Neural cell (in vitro differentiated cells): ENCODE data around the gene NLRC5. TPM values are rescaled to one million over a fixed set of nuclear protein-coding genes. Genes with fewer than 3 reads are reported as not detected.

Experiments
- H2AFZ ChIP-seq: fragments of 200-600, 300-800 bp; sonication (generic), shearing (Covaris generic); 2 replicates; pipeline ENCODE4 v1.6.0; 2014; ENCODE audit warnings: low read depth, mild to moderate bottlenecking, antibody characterized with exemption, low read length, moderate library complexity
- H3F3A ChIP-seq: fragments of 200-600 bp; shearing (Covaris generic); 2 replicates; pipeline ENCODE4 v1.6.1; 2016; ENCODE audit warnings: mild to moderate bottlenecking, moderate library complexity, mixed read lengths, antibody characterized with exemption, low read length; ENCODE audit not compliant: insufficient read depth, poor library complexity, severe bottlenecking
- H3K27ac ChIP-seq: fragments of 200-600, 300-800 bp; sonication (generic), shearing (Covaris generic); 2 replicates; pipeline ENCODE4 v1.5.1; 2014; ENCODE audit warnings: mild to moderate bottlenecking, low read length, moderate library complexity
- H3K27me3 ChIP-seq: fragments of 300-800, 200-600 bp; sonication (generic), shearing (Covaris generic); 2 replicates; pipeline ENCODE4 v1.6.0; 2014; ENCODE audit warnings: mild to moderate bottlenecking, low read depth, low read length, moderate library complexity; ENCODE audit not compliant: insufficient read depth
- H3K36me3 ChIP-seq: fragments of 300-800, 200-600 bp; sonication (generic), shearing (Covaris generic); 2 replicates; pipeline ENCODE4 v1.5.1; 2014; ENCODE audit warnings: mild to moderate bottlenecking, antibody characterized with exemption, low read length, moderate library complexity; ENCODE audit not compliant: insufficient read depth
- H3K4me2 ChIP-seq: fragments of 300-800, 200-600 bp; sonication (generic), shearing (Covaris generic); 2 replicates; pipeline ENCODE4 v1.6.0; 2014; ENCODE audit warnings: mild to moderate bottlenecking, low read length
- H3K4me3 ChIP-seq: fragments of 300-800, 200-600 bp; sonication (generic), shearing (Covaris generic); 2 replicates; pipeline ENCODE4 v1.5.1; 2014; ENCODE audit warnings: mild to moderate bottlenecking, low read length, moderate library complexity
- H3K79me2 ChIP-seq: fragments of 200-600 bp; shearing (Covaris generic); replicated peaks from 2 replicates; pipeline ENCODE4 v1.6.0; 2014; ENCODE audit warnings: mild to moderate bottlenecking, low read length, moderate library complexity; ENCODE audit not compliant: insufficient read depth
- H3K9ac ChIP-seq: fragments of 300-800, 200-600 bp; sonication (generic), shearing (Covaris generic); 2 replicates; pipeline ENCODE4 v1.6.1; 2016; ENCODE audit warnings: mild to moderate bottlenecking, low read length, mixed read lengths
- H3K9me2 ChIP-seq: fragments of 200-600 bp; shearing (Covaris generic); 2 replicates; pipeline ENCODE4 v1.6.1; 2016; ENCODE audit warnings: mild to moderate bottlenecking, low read length, mixed read lengths; ENCODE audit not compliant: insufficient read depth
- H3K9me3 ChIP-seq: fragments of 200-600, 300-800 bp; sonication (generic), shearing (Covaris generic); 2 replicates; pipeline ENCODE4 v1.6.1; 2016; ENCODE audit warnings: mild to moderate bottlenecking, mixed run types, low read length, moderate library complexity, mixed read lengths
- H4K20me1 ChIP-seq: fragments of 200-600 bp; shearing (Covaris generic); 2 replicates; pipeline ENCODE4 v1.6.1; 2016; ENCODE audit warnings: mild to moderate bottlenecking, mixed run types; ENCODE audit not compliant: insufficient read depth
- CTCF ChIP-seq: fragments of 450-650 bp; IDR thresholded peaks from 2 replicates; pipeline ENCODE4 v1.5.1; 2014; ENCODE audit warnings: antibody characterized with exemption, mild to moderate bottlenecking, moderate library complexity; ENCODE audit not compliant: poor library complexity, severe bottlenecking
- EP300 ChIP-seq: fragments of 450-650 bp; conservative IDR thresholded peaks from 2 replicates; pipeline ENCODE4 v1.6.1; 2014; ENCODE audit warnings: antibody characterized with exemption, mild to moderate bottlenecking, moderate library complexity; ENCODE audit not compliant: poor library complexity, severe bottlenecking
- EZH2 ChIP-seq: fragments of 200-600, 300-800 bp; shearing (Covaris generic), sonication (generic); IDR thresholded peaks from 2 replicates; pipeline ENCODE4 v1.6.1; 2014; ENCODE audit warnings: antibody characterized with exemption, low read length, borderline replicate concordance, mild to moderate bottlenecking; ENCODE audit not compliant: insufficient read depth, poor library complexity, severe bottlenecking
- MXI1 ChIP-seq: fragments of 450-650 bp; conservative IDR thresholded peaks from 2 replicates; pipeline ENCODE4 v1.6.1; 2014; ENCODE audit warnings: antibody characterized with exemption, mild to moderate bottlenecking; ENCODE audit not compliant: poor library complexity, severe bottlenecking
- POLR2AphosphoS5 ChIP-seq: IDR thresholded peaks from 2 replicates; pipeline ENCODE4 v1.6.1; 2012
- RAD21 ChIP-seq: fragments of 450-650 bp; conservative IDR thresholded peaks from 2 replicates; pipeline ENCODE4 v1.6.1; 2014; ENCODE audit warnings: antibody characterized with exemption, mild to moderate bottlenecking, moderate library complexity
- REST ChIP-seq: IDR thresholded peaks from 2 replicates; pipeline ENCODE4 v1.6.1; 2012; ENCODE audit warnings: borderline replicate concordance
- SMC3 ChIP-seq: fragments of 450-650 bp; conservative IDR thresholded peaks from 2 replicates; pipeline ENCODE4 v1.6.1; 2014; ENCODE audit warnings: antibody characterized with exemption, mild to moderate bottlenecking, moderate library complexity; ENCODE audit not compliant: poor library complexity
- TAF1 ChIP-seq: IDR thresholded peaks from 2 replicates; pipeline ENCODE4 v1.6.1; 2012; ENCODE audit warnings: low read depth
- polyA plus RNA-seq: library from polyadenylated mRNA; depleted of rRNA; stranded (reverse); fragments of >200 nt; gene quantifications from 2 replicates; pipeline ENCODE4 v1.2.3, GENCODE V29; 2014

NLRC5 gene
- polyA plus RNA-seq, 1 donor from 2014 or later: not detected

GRCh38 chr16:57009643-57010170 lies 20.4 kb downstream of the NLRC5 start:
- H4K20me1 ChIP-seq: no peaks in the 10 kb centered on the region
- no peak overlapping the region for H2AFZ ChIP-seq
- H3F3A ChIP-seq: no peaks in the 10 kb centered on the region
- H3K4me3 ChIP-seq: no peak overlapping the region
- no peak overlapping the region for H3K9ac ChIP-seq
- no peak overlapping the region for H3K4me2 ChIP-seq
- H3K79me2 ChIP-seq: no peaks in the 10 kb centered on the region
- H3K36me3 ChIP-seq: no peaks in the 10 kb centered on the region
- no peaks in the 10 kb centered on the region for H3K9me2 ChIP-seq
- H3K9me3 ChIP-seq: no peaks in the 10 kb centered on the region
- no peak overlapping the region for H3K27ac ChIP-seq
- no peak for TF ChIP-seq CTCF
- no peak for TF ChIP-seq TAF1
- H3K27me3 ChIP-seq: no peaks in the 10 kb centered on the region

- H4K20me1 ChIP-seq: no peaks in the 10 kb centered on the region
- H3K9ac ChIP-seq: no peak overlapping the region
- H2AFZ ChIP-seq: no peak overlapping the region
- no peak overlapping the region for H3K27ac ChIP-seq
- H3K9me3 ChIP-seq: no peaks in the 10 kb centered on the region
- TF ChIP-seq EZH2 (no peak), POLR2AphosphoS5 (no peak), RAD21 (no peak), MXI1 (no peak), EP300 (no peak), CTCF (no peak), REST (no peak), TAF1 (no peak), SMC3 (no peak)
- H3K9me2 ChIP-seq: no peaks in the 10 kb centered on the region
- H3K79me2 ChIP-seq: no peaks in the 10 kb centered on the region
- no peak overlapping the region for H3K4me3 ChIP-seq
- no peak overlapping the region for H3K4me2 ChIP-seq
- no peaks in the 10 kb centered on the region for H3K36me3 ChIP-seq
- H3K27me3 ChIP-seq: no peaks in the 10 kb centered on the region
- H3F3A ChIP-seq: no peaks in the 10 kb centered on the region
Observed at GRCh38 chr16:57012353-57012752, 23.0 kb downstream of the NLRC5 start.
